NT2/D1 (cell line): ENCODE results near the gene TEKT1.

Experiments
- DNase-seq: peaks from one replicate; pipeline ENCODE4 v3.0.0-alpha.2; 2011; ENCODE audit warnings: low read depth, low spot score
- H3K27me3 ChIP-seq: 2 replicates; pipeline ENCODE4 v1.6.0; 2011; ENCODE audit warnings: mild to moderate bottlenecking; ENCODE audit not compliant: insufficient read length, insufficient read depth
- H3K36me3 ChIP-seq: 2 replicates; pipeline ENCODE4 v1.6.1; 2011; ENCODE audit warnings: mild to moderate bottlenecking, low read length, mixed read lengths; ENCODE audit not compliant: insufficient read depth, insufficient read length
- H3K4me1 ChIP-seq: 2 replicates; pipeline ENCODE4 v1.5.1; 2011; ENCODE audit not compliant: insufficient read depth, insufficient read length
- H3K4me3 ChIP-seq: 2 replicates; pipeline ENCODE4 v1.5.1; 2011; ENCODE audit warnings: low read depth; ENCODE audit not compliant: insufficient read length
- H3K9ac ChIP-seq: 2 replicates; pipeline ENCODE4 v1.6.0; 2011; ENCODE audit warnings: low read depth; ENCODE audit not compliant: insufficient read length
- H3K9me3 ChIP-seq: 2 replicates; pipeline ENCODE4 v1.5.1; 2011; ENCODE audit warnings: mild to moderate bottlenecking, low read length; ENCODE audit not compliant: insufficient read depth
- SUZ12 ChIP-seq: IDR thresholded peaks from 2 replicates; pipeline ENCODE4 v1.6.1; 2011; ENCODE audit not compliant: insufficient read length, insufficient read depth; ENCODE audit errors: extremely low read depth
- YY1 ChIP-seq: IDR thresholded peaks from 2 replicates; pipeline ENCODE4 v1.6.1; 2011; ENCODE audit not compliant: insufficient read length, insufficient read depth
- ZNF274 ChIP-seq: IDR thresholded peaks from 2 replicates; pipeline ENCODE4 v1.6.1; 2011; ENCODE audit warnings: mild to moderate bottlenecking, low read depth, low read length

TEKT1 gene

DNA sequence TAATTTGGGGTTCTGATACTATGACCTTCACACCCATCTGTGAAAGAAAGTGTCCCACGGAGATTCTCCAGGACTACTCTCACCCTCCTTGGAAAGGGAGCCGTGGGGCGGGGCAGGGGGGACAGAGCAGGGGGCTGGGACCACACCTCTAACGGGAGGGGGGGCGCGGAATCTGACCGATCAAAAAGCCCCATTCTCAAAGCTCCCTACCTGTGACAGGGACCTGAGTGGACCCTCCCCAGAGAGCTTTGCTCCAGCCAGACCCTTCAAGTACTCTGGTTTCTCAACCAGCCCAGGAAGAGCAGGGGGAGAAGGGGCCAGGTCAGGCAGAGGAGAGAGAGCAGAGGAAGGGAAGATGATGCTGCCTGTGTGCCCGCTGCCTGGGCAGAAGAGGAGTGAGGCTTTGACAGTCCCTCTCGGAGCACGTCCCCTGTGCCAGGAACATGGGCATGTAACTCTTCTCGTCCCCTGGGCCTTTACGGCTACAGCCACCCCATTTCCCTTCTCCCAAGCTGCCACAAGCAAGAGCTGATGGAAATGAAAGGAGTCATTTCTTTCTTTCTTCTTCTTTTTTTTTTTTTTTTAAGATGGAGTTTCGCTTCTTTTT lies 75.0 kb downstream of the TEKT1 start:
- DNase-seq: no peak
- Histone ChIP-seq H3K27me3 (no peaks in the 10 kb centered on the region), H3K9me3 (no peaks in the 10 kb centered on the region), H3K36me3 (no peaks in the 10 kb centered on the region), H3K4me1 (peaks cover 6% of the 10 kb centered on the region), H3K4me3 (no peak overlapping the region), H3K9ac (no peak overlapping the region)
- no peak for TF ChIP-seq SUZ12
- TF ChIP-seq YY1: no peak
- no peak for TF ChIP-seq ZNF274

DNA sequence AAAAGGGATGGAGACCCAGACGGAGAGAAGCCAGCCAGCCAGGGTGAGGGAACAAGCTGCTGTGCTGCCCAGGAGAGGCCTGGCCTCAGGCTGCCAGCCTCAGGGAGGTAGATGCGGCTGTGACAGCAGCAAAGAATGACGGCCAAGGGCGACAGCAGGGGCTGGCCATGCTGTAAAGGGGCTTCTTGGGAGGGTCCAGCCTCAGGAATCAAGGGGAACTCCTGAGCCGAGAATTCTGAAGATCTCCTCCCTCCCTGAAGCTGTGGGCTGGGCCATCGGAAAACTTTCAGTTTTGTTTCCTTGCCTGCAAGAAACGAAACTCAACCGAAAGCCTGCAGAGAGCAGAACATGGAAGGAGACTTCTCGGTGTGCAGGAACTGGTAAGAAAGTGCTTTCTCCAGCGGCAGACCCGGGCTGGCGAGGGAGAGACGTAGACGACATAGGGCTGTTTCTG lies 75.8 kb downstream of the TEKT1 start, which contains the start of gene XAF1:
XAF1 (plus strand) TSS at position 316 of the 454 bp plus-strand sequence; CDS start at position 349, 33 bp downstream.
- Histone ChIP-seq H3K9me3 (no peaks in the 10 kb centered on the region), H3K27me3 (no peaks in the 10 kb centered on the region), H3K4me1 (peaks cover 6% of the 10 kb centered on the region), H3K4me3 (no peak within 1 kb of the TSS), H3K36me3 (no peaks in the 10 kb centered on the region), H3K9ac (no peak within 1 kb of the TSS)
- DNase-seq: no peak
- TF ChIP-seq SUZ12 (no peak), ZNF274 (no peak), YY1 (no peak)

DNA sequence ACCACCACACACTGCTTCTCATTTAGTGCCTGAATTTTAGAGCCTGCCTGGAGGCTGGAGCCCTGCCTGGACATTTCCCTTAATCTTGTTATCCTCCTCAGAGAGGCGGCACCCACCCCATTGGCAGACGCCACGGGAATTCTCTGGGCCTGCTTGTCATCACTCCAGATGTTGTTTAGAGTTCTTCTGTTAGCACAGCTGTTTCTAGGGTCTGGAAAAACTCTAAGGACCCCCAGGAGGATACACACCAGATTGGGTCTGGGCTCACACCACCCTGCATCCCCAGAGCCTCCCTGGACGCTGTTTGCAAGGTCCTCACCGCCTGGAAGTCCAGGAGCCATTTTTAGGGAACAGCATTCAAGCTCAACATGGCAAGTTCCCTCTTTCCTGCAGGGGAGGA lies 76.2 kb downstream of the TEKT1 start:
- Histone ChIP-seq H3K36me3 (no peaks in the 10 kb centered on the region), H3K9ac (no peak overlapping the region), H3K4me1 (peaks cover 6% of the 10 kb centered on the region), H3K27me3 (no peaks in the 10 kb centered on the region), H3K4me3 (no peak overlapping the region), H3K9me3 (no peaks in the 10 kb centered on the region)
- TF ChIP-seq ZNF274 (no peak), YY1 (no peak)
- no peak for DNase-seq

DNA sequence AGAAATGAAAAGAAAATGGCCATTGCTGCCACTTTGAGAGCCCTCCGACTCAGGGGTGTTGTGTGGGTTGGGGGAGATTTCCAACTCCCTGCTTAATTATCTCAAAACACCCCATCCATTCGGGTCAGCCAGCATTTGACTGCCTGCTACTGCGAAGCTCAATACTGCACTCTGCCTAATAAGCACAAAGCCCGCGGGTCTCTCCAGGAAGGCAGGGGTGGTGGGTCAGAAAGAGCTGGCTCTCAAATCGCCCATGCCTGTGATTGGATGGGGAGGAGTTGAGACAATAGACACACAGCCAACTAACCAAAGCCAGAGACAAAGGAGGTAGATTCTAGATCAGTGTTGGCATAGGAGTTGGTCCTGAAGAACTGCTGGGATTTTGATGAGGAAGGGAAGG lies 78.0 kb downstream of the TEKT1 start:
- Histone ChIP-seq H3K9ac (no peak overlapping the region), H3K9me3 (no peaks in the 10 kb centered on the region), H3K4me1 (peaks cover 2% of the 10 kb centered on the region), H3K27me3 (no peaks in the 10 kb centered on the region), H3K4me3 (no peak overlapping the region), H3K36me3 (no peaks in the 10 kb centered on the region)
- DNase-seq: no peak
- TF ChIP-seq ZNF274 (no peak), YY1 (no peak), SUZ12 (no peak)

DNA sequence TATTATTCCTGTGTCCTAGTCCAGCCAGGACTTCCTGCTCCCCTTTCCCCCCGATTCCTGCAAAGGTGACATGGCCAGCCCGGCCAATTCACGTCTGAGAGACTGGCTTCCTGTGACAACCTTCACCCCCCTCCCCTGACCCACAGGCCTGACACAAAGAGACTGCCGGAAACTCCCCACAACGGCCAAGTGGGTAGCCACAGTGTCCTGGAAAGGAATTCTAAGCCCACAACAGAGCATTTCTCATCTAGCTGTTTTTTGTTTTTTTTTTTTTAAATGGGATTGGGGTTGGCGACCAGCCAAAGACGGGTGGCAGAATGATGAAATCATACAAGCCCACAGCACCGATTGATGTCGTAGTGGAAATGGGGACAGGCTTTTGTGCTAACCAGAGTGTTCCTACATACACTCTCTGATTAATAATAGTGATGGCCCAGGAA lies 78.5 kb downstream of the TEKT1 start:
- Histone ChIP-seq H3K4me3 (no peak overlapping the region), H3K9me3 (no peaks in the 10 kb centered on the region), H3K36me3 (no peaks in the 10 kb centered on the region), H3K9ac (no peak overlapping the region), H3K4me1 (peaks cover 2% of the 10 kb centered on the region), H3K27me3 (no peaks in the 10 kb centered on the region)
- TF ChIP-seq ZNF274: no peak
- no peak for TF ChIP-seq YY1
- TF ChIP-seq SUZ12: no peak
- no peak for DNase-seq

DNA sequence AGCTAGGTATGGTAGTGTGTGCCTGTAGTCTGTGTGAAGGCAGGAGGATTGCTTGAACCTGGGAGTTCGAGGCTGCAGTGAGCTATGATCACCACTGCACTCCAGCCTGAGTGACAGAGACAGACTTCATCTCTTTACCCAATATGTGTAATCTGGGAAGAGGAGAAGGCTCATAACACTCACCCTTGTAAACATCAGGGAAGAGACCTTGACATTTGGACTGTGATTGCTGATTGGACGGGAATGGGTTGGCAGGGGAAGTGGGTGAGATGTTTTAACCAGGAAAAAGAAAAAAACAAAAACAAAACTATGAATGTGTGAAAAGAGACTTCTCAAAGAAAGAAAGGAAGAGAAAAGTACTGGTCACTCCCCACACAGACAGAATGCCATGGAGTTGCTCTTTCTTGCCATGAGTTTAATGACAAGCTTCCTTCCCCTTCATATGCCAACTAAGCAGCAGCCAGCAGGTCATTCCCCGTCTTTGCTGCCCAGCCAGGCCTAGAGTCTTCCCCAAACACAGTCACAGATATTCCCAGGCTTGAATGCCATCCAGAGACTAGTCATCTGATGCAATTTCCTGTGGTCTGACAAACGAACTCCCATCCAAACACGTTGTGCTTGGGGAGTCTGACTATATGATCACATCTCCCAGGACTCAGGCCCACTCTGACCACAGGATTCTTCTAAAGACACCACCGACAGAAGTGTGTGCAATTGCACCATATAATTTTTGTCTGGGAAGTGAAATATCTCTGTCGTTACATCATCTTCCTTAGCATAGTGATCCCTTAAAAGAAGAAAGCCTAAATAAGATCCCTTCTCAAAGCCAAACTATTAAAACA lies 79.2 kb downstream of the TEKT1 start:
- H3K9me3 ChIP-seq: no peaks in the 10 kb centered on the region
- H3K4me3 ChIP-seq: no peak overlapping the region
- no peaks in the 10 kb centered on the region for H3K36me3 ChIP-seq
- peaks cover 2% of the 10 kb centered on the region for H3K4me1 ChIP-seq
- no peak overlapping the region for H3K9ac ChIP-seq
- TF ChIP-seq ZNF274 (no peak), YY1 (no peak), SUZ12 (no peak)
- H3K27me3 ChIP-seq: no peaks in the 10 kb centered on the region
- DNase-seq: no peak

DNA sequence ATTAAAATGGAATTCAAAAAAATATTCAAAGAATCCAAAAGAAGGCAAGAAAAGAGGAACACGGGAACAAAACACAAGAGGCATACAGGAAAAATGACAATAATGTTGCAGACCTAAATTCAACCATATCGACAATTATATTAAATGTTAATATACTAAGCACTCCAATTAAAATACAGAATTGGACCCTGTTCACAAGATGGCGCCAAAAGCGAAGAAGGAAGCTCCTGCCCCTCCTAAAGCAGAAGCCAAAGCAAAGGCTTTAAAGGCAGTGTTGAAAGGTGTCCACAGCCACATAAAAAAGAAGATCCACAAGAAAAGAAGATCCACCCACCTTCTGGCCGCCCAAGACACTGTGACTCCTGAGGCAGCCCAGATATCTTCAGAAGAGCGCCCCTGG lies 82.0 kb downstream of the TEKT1 start:
- no peaks in the 10 kb centered on the region for H3K36me3 ChIP-seq
- H3K9ac ChIP-seq: no peak overlapping the region
- no peak for DNase-seq
- H3K4me3 ChIP-seq: no peak overlapping the region
- no peaks in the 10 kb centered on the region for H3K9me3 ChIP-seq
- no peaks in the 10 kb centered on the region for H3K4me1 ChIP-seq
- no peak for TF ChIP-seq YY1
- no peak for TF ChIP-seq ZNF274
- TF ChIP-seq SUZ12: no peak
- H3K27me3 ChIP-seq: no peaks in the 10 kb centered on the region
